ENCODE data around the gene TPM2. TPM values are rescaled to one million over a fixed set of nuclear protein-coding genes. Genes with fewer than 3 reads are reported as not detected.

The TPM2 gene
- polyA plus RNA-seq, 1 experiment: 1,535 TPM

- Histone ChIP-seq H3K27me3 (ENCODE audit: control insufficient read depth, insufficient read depth, low read length) (no peaks in the 10 kb centered on the region), H3K27ac (ENCODE audit: low read depth, low read length) (no peak overlapping the region), H3K9me3 (ENCODE audit: control insufficient read depth, insufficient read depth, low read length) (no peaks in the 10 kb centered on the region), H3K4me3 (ENCODE audit: low read depth, low read length) (no peak overlapping the region)
- DNase-seq (ENCODE audit: low read depth, low spot score): no peak
- ChIA-PET CTCF (interaction anchor here (7.5 kb wide), 1 partner anchor 10 kb away, joined by 48 read pairs; no protein-coding TSS in a partner anchor), POLR2A (interaction anchor here (1.2 kb wide), 1 partner anchor 11 kb away, joined by 8 read pairs; no protein-coding TSS in a partner anchor)
- no peak for TF ChIP-seq CTCF (IDR thresholded peaks at IDR 0.05; ENCODE audit: low read depth, low read length)
Observed at GRCh38 chr9:35705836-35706430, 16.2 kb upstream of the TPM2 start.

DNA sequence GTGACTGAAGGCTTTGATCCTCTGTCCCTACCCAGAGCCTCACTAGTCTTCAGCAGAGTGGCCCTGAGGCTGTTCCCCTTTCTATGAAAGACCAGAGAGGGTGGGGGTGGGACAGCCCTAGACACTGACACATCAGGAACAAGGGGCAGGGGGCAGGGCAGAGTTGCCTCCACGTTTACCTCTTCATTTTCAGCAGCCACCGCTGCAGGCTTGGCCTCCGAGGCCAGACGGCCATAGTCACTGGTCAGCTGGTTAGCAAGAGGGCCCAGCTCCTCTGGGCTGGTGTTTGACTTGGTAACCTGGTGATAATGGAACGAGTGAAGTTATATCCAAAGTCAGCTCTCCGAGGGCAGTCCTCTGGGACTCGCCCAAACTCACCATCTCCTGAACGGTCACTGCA lies 15.6 kb upstream of the TPM2 start:
- Histone ChIP-seq H3K4me3 (ENCODE audit: low read depth, low read length) (no peak overlapping the region), H3K27me3 (ENCODE audit: control insufficient read depth, insufficient read depth, low read length) (no peaks in the 10 kb centered on the region), H3K9me3 (ENCODE audit: control insufficient read depth, insufficient read depth, low read length) (no peaks in the 10 kb centered on the region), H3K27ac (ENCODE audit: low read depth, low read length) (no peak overlapping the region)
- DNase-seq (ENCODE audit: low read depth, low spot score): no peak
- TF ChIP-seq CTCF (IDR thresholded peaks at IDR 0.05; ENCODE audit: low read depth, low read length): no peak
- POLR2A ChIA-PET: interaction anchor here (0.8 kb wide), 1 partner anchor 75 kb away, joined by 6 read pairs; no protein-coding TSS in a partner anchor
- CTCF ChIA-PET: interaction anchor here (7.5 kb wide), 1 partner anchor 9 kb away, joined by 48 read pairs; no protein-coding TSS in a partner anchor

DNA sequence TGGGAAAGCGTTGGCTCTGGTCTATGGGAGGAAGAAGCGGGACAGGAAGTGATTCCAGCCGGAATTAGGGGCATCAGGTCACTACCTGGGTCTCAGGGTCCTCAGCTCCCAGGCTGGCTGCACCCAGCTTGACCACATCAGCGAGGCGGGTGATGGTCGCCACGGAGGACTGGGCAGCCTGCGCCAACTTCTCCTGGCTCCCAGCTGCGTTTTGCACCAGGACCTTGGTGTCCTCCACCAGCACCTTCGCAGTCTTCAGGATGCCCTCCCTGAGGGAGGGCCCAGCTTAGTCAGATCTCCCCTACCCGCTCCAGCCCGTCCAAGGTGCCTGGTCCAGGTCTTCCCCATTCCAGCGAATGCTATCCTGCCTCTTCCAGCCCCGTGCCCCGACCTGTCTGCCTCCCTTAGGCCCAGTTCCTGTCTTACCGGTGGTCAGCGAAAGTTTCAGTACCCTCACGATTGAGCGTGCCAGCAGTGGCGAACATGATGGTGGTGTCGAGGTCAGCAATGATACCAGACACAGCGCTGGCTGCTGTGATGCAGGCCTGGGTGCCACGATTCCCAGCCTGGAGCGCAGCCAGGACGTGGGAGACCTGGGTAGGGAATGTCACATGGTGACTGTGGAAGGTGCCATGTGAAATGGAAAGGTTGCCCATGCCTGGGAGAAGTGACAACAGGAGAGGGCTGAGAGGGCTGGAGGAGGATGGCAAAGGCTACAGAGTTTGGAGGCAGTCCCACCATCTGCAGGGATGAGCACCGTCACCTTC lies 14.4 kb upstream of the TPM2 start:
- Histone ChIP-seq H3K27ac (ENCODE audit: low read depth, low read length) (no peak overlapping the region), H3K4me3 (ENCODE audit: low read depth, low read length) (no peak overlapping the region), H3K9me3 (ENCODE audit: control insufficient read depth, insufficient read depth, low read length) (no peaks in the 10 kb centered on the region), H3K27me3 (ENCODE audit: control insufficient read depth, insufficient read depth, low read length) (no peaks in the 10 kb centered on the region)
- POLR2A ChIA-PET: interaction anchor here (1.1 kb wide), 1 partner anchor 14 kb away, joined by 9 read pairs; no protein-coding TSS in a partner anchor
- DNase-seq (ENCODE audit: low read depth, low spot score): no peak
- TF ChIP-seq CTCF (IDR thresholded peaks at IDR 0.05; ENCODE audit: low read depth, low read length): no peak
- CTCF ChIA-PET: interaction anchor here (7.5 kb wide), 1 partner anchor 8 kb away, joined by 48 read pairs; no protein-coding TSS in a partner anchor

DNA sequence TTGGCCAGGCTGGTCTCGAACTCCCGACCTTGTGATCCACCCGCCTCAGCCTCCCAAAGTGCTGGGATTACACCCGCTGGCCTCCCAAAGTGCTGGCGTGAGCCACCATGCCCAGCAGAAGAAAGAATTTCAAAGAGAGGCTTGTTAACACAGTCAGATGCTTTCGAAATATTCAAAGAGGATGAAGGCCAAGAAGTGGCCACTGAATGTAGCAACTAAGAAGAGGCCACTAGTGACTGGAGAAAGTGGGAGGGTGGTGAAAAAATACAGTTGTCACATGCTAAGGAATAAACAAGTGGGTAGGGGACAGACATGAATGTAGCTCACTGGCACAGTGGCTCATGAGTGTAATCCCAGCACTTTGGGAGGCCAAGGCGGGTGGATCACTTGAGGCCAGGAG lies 13.0 kb upstream of the TPM2 start:
- ChIA-PET CTCF (interaction anchor here (0.6 kb wide), 1 partner anchor 28 kb away, joined by 3 read pairs; no protein-coding TSS in a partner anchor), POLR2A (interaction anchor here (0.6 kb wide), 1 partner anchor 13 kb away, joined by 5 read pairs; no protein-coding TSS in a partner anchor)
- H3K9me3 ChIP-seq (ENCODE audit: control insufficient read depth, insufficient read depth, low read length): no peaks in the 10 kb centered on the region
- no peak overlapping the region for H3K4me3 ChIP-seq (ENCODE audit: low read depth, low read length)
- DNase-seq (ENCODE audit: low read depth, low spot score): no peak
- no peaks in the 10 kb centered on the region for H3K27me3 ChIP-seq (ENCODE audit: control insufficient read depth, insufficient read depth, low read length)
- no peak for TF ChIP-seq CTCF (IDR thresholded peaks at IDR 0.05; ENCODE audit: low read depth, low read length)
- no peak overlapping the region for H3K27ac ChIP-seq (ENCODE audit: low read depth, low read length)
